SW480 (cell line): ENCODE data around the gene SMG6.

Experiments
- DNase-seq: peaks from one replicate; pipeline ENCODE4 v3.0.0-alpha.2; 2016; ENCODE audit warnings: low spot score

Gene SMG6

DNA sequence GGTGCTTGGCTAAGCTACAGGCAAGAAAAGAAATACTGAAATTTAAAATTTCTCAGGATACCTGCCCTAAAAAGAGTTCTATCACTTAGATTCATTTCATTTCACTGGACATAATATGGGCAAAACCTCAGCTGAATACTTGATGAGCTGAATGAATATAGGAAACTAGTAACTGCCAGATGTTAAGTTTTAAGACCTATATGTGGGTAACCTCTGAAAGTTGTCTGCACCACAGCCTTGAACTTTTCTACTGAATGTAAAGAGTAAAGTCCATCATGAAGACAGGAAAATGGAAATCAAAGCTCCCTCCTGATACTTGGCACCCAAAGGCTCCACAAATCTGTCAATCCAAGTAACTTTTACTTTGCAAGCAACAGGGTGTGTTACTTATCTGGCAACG, 197.9 kb downstream of the SMG6 start:
- no peak for DNase-seq

DNA sequence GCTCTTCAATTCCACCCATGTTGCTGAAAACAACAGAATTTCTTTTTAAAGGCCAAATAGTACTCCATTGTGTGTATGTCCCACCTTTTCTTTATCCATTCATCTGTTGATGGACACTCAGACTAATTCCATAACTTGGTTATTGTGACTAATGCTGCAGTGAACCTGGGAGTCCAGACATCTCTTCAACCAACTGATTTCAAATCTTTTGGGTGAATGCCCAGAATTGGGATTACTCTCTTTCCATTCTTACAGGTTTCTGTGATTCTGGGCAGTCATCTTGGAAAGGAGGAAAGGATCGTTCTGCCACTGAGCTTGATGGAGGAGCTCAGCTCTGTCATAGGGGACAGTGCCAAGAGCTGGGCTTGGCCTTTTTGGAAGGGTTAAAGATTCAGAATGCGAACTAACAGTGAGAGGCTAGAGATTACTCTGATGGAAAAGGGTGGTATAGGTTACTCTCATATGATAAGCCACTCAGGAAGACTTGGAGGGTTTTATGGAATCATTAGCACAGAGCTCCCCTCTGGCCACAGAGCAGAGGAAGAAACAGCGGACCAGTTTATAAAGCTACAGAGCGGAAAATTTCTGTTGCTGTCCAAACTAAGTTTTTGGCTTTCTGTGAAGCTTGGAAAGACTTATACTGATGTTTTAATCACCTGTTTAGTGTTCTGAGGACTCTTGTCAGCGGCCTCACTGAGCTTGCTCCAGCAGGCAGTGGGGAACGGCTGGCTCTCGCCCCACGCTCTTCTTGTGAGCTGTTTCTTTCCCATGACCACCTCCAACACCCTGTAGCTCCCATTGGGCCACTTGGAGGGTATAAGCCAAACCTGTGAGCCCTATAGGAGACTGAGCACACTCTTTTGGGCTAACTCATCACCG, 200.4 kb downstream of the SMG6 start:
- DNase-seq = no peak

DNA sequence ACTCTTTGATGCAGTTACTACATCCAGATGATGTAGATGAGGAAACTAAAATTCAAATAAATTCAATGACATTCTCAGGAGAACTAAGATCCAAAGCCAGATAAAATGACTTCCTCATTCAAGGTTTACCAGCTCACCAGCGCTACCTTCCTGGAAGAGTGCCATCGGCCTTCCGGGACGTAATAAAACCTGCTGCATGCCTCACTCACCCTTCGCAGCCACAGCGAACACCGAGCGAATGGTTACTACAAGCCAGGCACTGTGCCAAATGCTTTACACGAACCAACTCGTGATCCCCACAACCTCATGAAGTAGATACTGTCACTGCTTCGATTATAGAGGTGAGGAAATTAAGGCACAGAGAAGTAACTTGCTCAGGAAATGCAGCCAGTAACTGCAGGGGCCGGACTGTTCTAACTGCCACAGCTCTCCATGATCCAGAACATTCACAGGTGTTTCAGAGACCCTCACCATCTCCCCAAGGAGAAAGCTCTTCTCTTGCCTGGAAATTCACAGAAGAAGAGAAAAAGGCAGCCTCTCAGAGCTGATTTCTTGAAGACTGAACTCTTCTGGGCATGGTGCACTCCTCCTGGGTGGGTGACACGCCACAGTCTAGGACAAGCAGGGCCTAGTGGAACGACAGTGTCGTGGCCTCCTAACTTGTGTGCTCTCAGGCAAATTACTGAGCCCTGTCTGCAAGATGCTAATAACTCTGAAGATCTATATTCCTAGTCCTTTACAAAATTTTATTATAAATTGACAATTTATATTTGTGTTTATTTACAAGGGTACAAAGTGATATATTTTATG, 201.9 kb downstream of the SMG6 start:
- DNase-seq = no peak

DNA sequence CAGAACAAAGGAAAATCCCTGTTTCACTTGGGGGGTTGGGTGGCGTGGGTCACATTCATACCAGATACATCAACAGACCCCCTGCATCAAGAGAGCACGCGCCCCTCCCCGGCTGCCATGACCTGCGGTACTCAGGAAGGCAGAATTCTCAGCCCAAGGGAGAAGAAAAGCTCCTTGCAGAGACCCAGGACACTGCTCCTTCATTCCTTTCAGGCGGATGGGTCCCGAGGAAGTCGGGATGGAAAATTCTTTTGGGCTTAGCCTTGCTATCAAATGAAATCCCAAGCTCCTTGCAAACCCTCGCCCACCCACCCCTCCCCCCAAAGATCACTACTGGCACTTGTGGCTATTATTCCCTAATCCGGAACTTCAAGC, 208.1 kb downstream of the SMG6 start:
- DNase-seq = no peak

DNA sequence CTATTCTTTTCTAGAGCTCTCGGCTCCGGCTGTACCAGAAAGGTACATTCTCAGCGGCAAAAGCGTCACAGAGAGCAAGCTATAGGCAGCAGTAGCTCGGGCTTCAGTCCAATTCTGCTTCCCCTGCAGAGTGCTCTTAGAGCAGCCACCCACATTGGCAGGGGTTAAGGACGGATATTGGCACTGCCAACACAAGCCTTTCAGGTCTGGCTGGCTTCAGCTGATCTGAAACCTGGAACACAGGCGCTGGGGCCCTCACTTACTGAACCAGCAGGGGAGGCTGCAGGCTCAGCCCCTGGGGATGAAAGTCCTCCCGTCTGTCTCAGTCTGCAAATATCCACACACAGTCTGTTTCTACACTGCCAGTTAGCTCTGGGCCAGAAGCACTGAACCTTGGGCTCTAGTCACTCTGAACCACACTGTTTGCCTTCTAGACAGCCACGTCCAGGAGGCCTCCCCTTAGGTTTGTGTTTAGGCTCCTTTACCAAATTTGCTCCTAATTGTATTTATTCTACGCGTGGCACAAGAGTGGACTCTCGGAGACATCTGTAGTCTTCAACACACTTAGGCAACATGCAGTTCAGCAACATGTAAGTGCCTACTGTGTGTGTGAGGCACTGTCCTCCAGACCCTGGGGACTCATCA, 208.6 kb downstream of the SMG6 start:
- no peak for DNase-seq

DNA sequence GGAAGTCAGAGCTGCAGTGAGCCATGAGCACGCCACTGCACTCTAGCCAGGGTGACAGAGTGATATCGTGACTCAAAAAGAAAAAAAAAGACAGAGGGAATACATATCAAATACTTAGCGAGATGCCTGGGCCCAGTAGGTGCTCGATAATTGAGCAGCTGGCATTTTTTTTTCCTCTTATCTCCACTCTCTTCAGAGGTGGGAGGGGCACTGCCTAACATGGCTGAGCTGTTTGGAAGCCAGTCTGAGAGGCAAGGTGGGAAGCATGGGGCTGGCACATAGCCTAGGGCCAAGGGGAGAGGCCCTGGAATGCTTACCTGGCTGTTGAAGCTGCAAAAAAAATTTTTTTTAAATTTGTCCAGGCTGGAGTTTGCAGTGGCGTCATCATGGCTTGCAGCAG, 210.2 kb downstream of the SMG6 start:
- DNase-seq = no peak

DNA sequence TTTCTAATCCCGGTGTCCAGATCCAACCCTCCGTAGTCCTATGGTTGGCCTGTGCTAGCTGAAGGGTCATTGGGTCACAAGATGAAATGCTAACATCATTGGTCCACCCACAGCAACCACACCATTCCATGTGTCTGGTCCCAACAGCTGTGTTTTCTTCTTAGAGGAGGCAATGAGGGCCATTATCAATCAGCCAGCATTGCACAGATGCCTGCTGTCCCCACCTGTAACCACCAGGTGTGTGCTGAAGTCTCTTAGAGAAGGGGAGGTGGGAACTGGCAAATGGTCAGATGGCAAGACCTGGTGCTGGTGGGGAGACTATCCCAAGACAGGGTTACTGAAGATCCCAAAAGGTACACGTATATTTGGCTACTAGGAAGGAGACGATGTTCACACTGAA, 211.3 kb downstream of the SMG6 start:
- DNase-seq = no peak

DNA sequence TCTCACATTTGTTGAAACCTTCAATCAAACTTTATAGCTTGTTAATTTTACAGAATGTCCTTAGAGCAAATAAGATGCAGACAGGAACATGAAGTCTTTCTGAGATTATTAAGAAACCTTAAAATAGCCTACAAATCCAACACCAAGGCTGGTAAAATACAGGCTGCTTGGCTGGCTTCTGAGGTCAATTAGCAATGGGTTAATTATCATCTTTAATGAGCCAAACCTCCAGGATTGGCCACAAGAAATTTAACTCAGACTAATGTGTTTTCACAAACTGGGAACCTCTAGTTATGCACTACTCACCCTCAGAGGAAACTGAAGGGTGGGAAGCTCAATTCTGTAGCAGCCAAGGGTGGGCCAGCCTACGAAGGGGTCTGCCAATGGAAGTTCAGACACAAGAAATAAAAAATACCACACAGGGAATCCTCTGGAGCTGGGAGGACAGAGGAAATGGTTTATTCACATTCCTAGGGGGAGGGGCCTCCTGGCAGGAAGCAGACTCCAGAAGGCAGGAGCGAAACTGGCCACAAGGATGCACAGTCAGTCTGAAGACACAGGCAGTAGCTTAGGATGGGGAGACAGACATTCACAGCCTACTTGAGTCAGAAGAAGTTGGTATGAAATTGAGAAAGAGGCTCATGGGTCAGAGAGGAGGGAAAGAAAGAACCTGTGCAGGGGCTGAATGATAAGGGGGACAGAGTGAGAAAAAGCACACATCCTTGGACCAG, 212.6 kb downstream of the SMG6 start:
- DNase-seq = peak; percentile 15

DNA sequence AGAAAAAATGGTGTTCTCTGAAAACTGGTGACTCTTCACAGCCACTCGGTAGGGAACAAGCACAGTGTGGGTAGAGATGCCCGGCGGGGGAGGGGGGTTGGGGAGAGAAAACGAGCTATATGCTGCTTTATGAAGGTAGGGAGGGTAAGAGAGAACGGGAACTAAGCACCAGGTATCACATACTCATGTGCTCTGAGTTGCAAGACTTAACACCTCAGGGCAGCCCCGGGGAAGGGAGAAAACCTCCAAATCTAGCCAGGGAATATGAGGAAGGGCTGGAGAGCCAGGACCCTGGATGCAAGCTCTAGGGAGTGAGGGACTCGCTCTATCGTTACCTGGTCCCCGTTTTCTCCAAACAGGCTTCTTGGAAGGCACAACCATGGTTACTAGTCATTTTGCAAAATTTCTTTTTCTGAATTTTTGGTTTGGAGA, 213.4 kb downstream of the SMG6 start:
- DNase-seq = no peak

DNA sequence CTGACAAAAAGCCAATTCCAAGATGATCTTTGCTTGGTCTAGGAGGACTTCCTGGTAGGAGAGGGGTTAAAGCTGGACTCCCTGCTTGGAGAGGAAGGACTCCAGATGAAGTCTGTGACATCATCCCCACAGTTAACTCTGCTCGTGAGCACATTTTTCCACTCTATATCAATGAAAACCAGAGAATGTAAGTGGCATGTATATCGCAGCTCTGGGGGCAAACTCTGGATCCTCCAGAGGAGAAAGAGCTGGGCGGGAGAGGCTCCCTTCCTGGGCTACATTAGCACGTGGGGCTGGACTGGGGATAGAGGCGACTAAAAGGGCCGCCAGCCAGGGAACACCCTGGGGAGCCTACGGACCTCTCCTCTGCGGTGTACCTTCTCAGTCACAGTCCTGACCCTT, 214.6 kb downstream of the SMG6 start:
- DNase-seq = no peak

DNA sequence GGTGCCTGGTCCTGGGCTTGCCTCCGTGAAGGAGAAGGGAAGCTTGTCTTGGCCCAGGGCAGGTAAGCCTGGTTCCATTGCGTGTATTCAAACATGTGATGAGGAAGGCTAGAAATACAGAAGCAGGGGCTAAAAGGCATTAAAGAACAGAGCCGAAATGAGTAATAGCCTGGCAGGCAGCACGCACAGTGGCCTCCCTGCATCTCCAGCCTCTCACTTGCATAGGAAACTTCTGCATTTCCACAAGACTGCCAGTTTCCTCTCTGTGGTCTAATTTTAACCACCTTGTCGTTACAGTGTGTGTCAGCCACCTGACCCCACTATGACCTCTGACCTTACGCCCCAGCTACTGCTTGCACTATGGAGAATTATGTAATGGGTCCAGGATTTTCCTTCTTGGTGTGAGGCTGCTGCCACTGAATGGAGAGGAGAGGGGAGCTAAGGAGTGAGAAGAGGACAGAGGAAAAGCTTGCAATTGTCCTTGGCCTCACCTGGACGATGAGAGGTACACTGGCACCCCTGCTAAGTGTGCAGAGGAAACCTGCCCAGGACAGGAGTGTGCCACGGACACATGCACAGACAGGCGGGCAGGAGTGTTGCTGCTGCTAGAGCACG, 215.9 kb downstream of the SMG6 start:
- no peak for DNase-seq

DNA sequence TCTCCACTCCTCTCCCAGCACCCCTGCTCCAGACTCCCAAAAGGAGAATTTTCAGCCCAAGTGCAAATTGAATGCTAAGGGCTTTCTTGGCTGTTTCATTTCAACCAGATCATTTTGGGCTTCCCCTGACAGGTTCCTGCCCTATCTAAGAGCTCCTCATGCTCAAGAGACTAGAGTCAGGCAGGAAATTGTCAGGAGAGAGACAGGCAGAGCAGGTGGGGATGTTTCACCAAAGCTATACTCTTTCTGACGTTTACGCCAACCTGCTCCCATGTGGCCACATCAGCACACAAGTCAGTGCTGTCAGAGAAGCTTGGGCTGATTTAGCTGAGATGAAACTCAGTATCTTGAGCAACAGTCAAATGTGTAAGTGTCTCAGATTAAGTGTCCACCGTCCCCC, 217.3 kb downstream of the SMG6 start:
- no peak for DNase-seq

DNA sequence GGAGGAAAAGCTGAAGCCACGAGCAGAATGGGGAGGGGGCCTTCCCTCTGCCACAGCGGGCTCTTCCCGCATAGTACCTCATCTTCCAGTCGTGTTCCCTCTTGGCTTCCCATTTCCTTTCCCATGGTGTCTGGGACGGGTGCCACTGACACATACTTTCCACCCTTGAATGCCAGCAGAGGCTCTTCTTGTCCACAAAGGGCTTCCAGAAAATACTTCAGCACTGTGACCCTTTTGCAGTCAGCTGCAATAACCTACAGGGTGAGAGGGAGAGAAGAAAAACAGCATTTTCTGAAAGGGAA, 218.0 kb downstream of the SMG6 start:
- DNase-seq = no peak

DNA sequence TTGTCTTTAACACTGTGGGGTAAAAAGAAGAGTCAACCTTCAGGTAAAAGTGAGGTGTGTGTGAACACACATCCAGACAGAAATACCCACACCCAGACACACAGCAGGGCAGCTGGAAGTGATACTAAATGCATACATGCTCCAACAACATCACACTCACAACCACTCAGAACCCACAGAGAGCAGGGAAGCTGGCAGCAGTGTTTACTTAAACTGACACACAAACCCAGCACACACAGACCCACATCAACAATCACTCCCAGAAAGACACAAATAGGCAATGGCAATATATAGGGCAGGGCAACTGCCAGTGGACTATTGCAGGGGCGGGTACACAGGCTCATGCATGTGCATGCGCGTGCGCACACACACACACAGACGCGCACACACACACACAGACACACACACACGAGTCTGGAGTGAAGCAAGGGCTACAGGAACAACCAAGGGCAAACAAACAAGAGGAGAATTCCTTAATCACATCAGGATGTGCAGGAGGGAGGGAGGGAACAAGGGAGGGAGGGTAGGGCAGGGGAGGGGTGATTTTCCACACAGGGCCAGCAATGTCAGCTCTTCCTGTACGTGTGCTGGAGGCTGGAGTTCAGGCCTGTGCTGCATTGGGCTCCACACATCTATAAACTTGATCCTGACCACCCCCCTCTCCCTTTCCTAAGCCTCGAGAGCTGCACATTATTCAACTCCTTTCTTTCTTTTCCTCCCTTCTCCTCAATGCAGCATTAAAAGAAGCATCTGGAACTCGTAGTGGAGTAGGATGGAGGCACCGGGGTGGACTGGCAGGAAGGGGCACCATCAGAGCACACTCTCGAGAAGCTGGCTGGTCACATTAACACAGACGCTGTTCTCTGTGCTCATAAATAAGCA, 218.6 kb downstream of the SMG6 start:
- DNase-seq = no peak

DNA sequence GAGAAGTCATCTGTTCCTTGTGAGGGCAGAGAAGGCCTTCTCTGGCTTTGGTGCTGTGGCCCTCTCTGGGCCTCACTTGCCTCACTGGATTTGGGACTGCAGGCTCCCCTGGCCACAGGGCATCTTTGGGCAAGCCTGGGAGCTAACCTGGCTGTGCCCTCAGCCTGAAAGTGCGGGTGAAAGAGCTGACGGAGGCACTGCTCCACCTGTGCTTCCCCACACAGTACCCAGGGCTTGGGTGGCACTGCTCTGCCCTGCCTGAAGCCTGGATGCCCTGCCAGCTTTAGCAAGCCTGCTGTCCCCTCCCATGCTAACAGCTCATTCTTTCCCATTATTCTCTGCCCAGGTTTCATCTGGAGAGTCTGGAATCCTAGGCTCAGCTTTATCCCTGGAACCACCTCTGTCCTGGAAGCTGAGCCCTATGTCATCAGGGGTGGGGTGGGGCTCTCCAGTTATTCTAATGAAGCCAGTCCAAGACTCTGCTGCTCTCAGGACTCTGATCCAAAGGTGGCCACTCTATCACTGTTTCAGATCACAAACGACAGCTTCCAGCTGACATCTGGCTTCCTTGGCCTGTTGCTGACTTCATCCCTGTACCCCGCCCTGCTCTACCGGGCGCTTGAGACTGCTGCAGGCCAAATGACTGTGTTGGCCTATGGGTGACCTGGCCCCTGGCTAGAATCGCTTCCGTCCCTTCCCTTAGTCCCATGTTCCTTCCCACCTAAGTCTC, 219.4 kb downstream of the SMG6 start:
- no peak for DNase-seq

DNA sequence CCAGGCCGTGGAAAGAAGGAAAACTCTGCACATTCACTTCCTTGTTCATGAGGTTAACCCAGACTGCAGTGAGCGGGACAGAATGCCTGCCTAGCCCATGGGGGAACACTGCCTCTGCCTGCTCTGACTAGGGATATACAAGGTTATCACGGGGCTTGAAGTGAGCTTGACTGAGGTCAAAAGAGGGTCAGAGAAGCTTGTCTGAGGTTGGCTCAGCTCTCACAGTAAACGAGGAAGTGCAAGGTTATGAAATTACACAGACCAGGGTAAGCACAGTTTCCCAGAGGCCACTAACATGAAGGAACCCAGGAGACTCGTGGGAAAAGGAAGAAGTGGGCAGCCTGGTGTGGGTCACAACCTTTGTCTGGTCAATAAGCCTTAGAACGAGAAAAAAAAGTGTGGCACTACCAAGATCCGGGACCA, 220.0 kb downstream of the SMG6 start:
- DNase-seq = no peak

DNA sequence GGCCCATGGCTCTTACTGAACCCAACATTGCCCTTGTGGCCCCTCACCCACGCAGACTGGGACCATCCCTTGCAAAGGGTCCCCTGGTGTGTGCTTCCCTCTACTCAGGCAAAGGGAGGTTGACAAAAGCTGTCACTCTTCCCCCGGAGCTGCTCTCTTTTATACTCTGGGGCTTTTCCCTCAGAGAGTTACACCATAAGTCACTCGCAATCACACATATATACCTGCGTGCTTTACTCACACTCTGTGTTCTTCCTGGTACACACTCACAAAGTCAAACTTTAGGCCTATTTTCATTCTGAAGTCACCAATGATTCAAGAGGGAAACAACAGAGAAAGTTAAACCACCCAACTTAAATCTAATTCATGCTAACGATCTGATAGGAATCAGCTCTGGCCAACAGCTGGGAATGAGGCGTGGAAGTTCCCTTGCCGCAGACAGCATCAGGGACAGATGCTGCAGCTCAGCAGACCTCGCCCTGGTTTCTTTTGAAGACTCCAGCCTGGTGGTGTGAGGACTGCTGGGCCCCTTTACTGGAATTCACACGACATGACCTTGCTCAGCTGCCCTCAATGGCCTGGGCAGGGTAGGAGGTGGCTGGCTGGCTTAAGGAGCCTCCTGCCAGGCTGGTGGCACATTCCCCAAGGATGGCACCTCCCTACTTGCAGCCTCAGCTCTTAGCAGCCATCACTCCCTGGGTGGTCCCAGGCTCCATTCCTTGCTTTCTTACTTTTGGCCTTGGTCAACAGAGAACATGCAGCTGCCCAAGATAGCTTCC, 221.4 kb downstream of the SMG6 start:
- DNase-seq = no peak

DNA sequence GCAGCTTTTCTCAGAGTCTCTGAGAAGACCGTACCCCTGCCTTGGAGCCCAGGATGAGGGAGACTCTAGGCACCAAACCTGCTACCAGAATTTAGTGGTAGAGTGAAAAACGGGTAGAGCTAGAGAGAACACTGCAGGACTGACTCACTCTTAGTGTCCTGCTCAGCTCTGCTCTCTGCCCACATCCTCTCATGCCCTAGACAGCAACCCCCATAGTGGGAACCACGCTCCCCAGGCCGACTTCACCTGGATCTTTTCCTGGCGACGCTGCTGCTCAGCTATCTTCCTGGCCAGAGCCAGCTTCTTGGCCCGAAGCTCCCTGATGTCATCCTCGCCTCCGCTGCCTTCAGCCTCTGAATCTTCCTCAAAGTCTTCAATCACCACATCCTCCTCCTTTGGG, 222.0 kb downstream of the SMG6 start:
- DNase-seq = no peak

DNA sequence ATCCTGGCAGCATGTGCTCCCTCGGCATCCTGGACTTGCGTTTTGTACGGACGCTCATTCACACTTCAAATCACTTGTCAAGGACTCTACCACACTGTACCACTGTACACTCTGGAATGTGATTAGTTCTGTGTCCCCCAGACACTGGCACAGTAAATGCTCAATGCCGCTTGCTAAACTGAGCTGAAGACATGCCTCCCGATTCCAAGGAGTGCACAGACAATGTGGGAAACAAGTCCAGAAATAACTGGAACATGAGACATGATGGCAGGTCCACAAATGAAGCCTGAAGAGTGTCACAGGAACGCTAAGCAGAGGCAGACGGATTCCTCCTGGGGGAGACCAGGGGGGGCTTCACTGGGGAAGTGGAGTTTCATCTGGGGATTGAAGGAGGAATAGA, 226.5 kb downstream of the SMG6 start:
- no peak for DNase-seq
